OCI-LY7 (cell line): ENCODE measurements around the gene FSIP1. TPM values are rescaled to one million over a fixed set of nuclear protein-coding genes. Genes with fewer than 3 reads are reported as not detected.
A peak's percentile ranks its signal among the peaks of the same experiment; 100 is the strongest.

Source experiments
- BruUV-seq: library from RNA; stranded (reverse); fragments of 400-500 nt; replicated peaks from 2 replicates; lab custom pipeline; 2021; lab: Mats Ljungman, UMichigan
- CTCF ChIA-PET: fragments of 300-600 bp; sonication (Branson Sonifier 250); formaldehyde crosslinking; loops from one replicate; lab custom pipeline; 2022; ENCODE audit warnings: antibody characterized with exemption; ENCODE audit not compliant: unreplicated experiment; lab: Charles Lee
- POLR2A ChIA-PET: fragments of 300-600 bp; sonication (Branson Sonifier 250); formaldehyde crosslinking; loops from one replicate; lab custom pipeline; 2022; ENCODE audit warnings: antibody characterized with exemption; lab: Charles Lee
- DNase-seq: peaks from one replicate; pipeline ENCODE4 v3.0.0-alpha.2; 2015; ENCODE audit warnings: low spot score
- H2AFZ ChIP-seq: fragments of 200-600 bp; sonication (generic), shearing (Covaris generic); 2 replicates; pipeline ENCODE4 v1.6.1; 2014; ENCODE audit warnings: mild to moderate bottlenecking, antibody characterized with exemption, low read length, moderate library complexity
- H3K27ac ChIP-seq: fragments of 200-600 bp; sonication (generic); 2 replicates; pipeline ENCODE4 v1.5.1; 2014; ENCODE audit warnings: mixed run types, low read depth, mild to moderate bottlenecking, moderate library complexity, low read length, inconsistent platforms; ENCODE audit not compliant: poor library complexity, severe bottlenecking
- H3K36me3 ChIP-seq: fragments of 200-600 bp; sonication (generic); 2 replicates; pipeline ENCODE4 v1.6.1; 2014; ENCODE audit warnings: mild to moderate bottlenecking, antibody characterized with exemption, low read length, moderate library complexity, mixed read lengths; ENCODE audit not compliant: insufficient read depth
- H3K4me1 ChIP-seq: fragments of 200-600 bp; sonication (generic); 2 replicates; pipeline ENCODE4 v1.5.1; 2014; ENCODE audit warnings: mild to moderate bottlenecking, low read length; ENCODE audit not compliant: insufficient read depth, poor library complexity, severe bottlenecking
- H3K4me2 ChIP-seq: fragments of 200-600 bp; sonication (generic); 2 replicates; pipeline ENCODE4 v1.6.1; 2014; ENCODE audit warnings: mild to moderate bottlenecking, low read length
- H3K4me3 ChIP-seq: fragments of 200-600 bp; sonication (generic); 2 replicates; pipeline ENCODE4 v1.5.1; 2014; ENCODE audit warnings: mild to moderate bottlenecking, low read depth, low read length; ENCODE audit not compliant: poor library complexity, severe bottlenecking
- H3K79me2 ChIP-seq: fragments of 200-600 bp; sonication (generic); 2 replicates; pipeline ENCODE4 v1.6.1; 2016; ENCODE audit warnings: low read depth, mild to moderate bottlenecking, low read length, moderate library complexity, mixed read lengths; ENCODE audit not compliant: insufficient read depth
- H3K9me2 ChIP-seq: fragments of 200-600 bp; sonication (generic); 2 replicates; pipeline ENCODE4 v1.6.1; 2016; ENCODE audit warnings: mild to moderate bottlenecking, low read length, mixed read lengths; ENCODE audit not compliant: insufficient read depth
- H3K9me3 ChIP-seq: fragments of 200-600 bp; sonication (generic); 2 replicates; pipeline ENCODE4 v1.6.1; 2014; ENCODE audit warnings: mild to moderate bottlenecking, mixed run types, low read length, mixed read lengths
- H4K20me1 ChIP-seq: fragments of 200-600 bp; sonication (generic); 2 replicates; pipeline ENCODE4 v1.6.1; 2014; ENCODE audit warnings: mild to moderate bottlenecking, antibody characterized with exemption, low read length, moderate library complexity, mixed read lengths; ENCODE audit not compliant: insufficient read depth
- EZH2phosphoT487 ChIP-seq: fragments of 200-600 bp; sonication (generic); IDR thresholded peaks from 2 replicates; pipeline ENCODE4 v1.6.1; 2018; ENCODE audit warnings: low read depth, borderline replicate concordance, mild to moderate bottlenecking, mixed run types, antibody characterized with exemption, low read length, moderate library complexity, mixed read lengths
- intact Hi-C: fragments of 100-400 bp; cut with micrococcal nuclease; formaldehyde crosslinking; loops from one replicate; pipeline ENCODE4 v1.10.0; 2022; ENCODE audit not compliant: unreplicated experiment
- total RNA-seq, 2 experiments: library from RNA; depleted of rRNA in 1 of 2; stranded (reverse); fragments of >200 nt in 1 of 2; shearing (Covaris generic) in 1 of 2; gene quantifications; 2 replicates each; pipeline ENCODE4 v1.2.3, GENCODE V29; 2014 to 2022
- TF ChIP-seq, protein P1 (sequence below): fragments of 200-600 bp; sonication (generic); conservative IDR thresholded peaks from 2 replicates; pipeline ENCODE4 v1.5.1; 2014; ENCODE audit warnings: mild to moderate bottlenecking, antibody characterized with exemption, low read length, moderate library complexity, mixed read lengths

Gene FSIP1
- total RNA-seq, 2 experiments from 2014 or later = 0.28 to 0.65 TPM

DNA sequence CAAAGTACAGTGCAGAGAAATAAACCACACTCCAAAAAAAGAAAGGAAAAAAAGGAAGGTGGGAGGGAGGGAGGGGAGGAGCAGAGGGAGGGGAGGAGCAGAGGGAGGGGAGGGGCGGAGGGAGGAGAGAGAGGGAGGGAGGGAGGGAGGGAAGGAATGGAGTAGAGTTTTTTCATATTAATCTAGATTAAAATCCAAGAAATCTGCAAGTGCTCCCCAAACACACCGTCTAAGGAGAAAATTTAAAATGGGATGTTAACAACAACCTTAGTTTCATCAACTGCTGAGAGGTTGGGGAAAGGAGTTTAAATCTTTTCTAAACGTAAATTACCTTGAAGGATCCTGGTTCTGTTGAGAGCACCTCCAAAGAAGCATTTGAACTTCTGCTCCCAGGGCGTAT is 6.6 kb downstream of the FSIP1 start:
- intact Hi-C loops = no loop called here
- Histone ChIP-seq H4K20me1 (no peaks in the 10 kb centered on the region), H3K9me2 (no peaks in the 10 kb centered on the region), H3K4me2 (no peak overlapping the region), H2AFZ (no peak overlapping the region), H3K9me3 (no peaks in the 10 kb centered on the region), H3K36me3 (no peaks in the 10 kb centered on the region), H3K4me3 (no peak overlapping the region), H3K79me2 (no peaks in the 10 kb centered on the region), H3K27ac (no peak overlapping the region), H3K4me1 (peaks cover 8% of the 10 kb centered on the region)
- POLR2A ChIA-PET = no interaction called here
- BruUV-seq = no TSS peak
- CTCF ChIA-PET = no interaction called here
- TF ChIP-seq EZH2phosphoT487 = no peak
- TF ChIP-seq, protein P1, sequence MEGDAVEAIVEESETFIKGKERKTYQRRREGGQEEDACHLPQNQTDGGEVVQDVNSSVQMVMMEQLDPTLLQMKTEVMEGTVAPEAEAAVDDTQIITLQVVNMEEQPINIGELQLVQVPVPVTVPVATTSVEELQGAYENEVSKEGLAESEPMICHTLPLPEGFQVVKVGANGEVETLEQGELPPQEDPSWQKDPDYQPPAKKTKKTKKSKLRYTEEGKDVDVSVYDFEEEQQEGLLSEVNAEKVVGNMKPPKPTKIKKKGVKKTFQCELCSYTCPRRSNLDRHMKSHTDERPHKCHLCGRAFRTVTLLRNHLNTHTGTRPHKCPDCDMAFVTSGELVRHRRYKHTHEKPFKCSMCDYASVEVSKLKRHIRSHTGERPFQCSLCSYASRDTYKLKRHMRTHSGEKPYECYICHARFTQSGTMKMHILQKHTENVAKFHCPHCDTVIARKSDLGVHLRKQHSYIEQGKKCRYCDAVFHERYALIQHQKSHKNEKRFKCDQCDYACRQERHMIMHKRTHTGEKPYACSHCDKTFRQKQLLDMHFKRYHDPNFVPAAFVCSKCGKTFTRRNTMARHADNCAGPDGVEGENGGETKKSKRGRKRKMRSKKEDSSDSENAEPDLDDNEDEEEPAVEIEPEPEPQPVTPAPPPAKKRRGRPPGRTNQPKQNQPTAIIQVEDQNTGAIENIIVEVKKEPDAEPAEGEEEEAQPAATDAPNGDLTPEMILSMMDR = no peak
- no peak for DNase-seq

DNA sequence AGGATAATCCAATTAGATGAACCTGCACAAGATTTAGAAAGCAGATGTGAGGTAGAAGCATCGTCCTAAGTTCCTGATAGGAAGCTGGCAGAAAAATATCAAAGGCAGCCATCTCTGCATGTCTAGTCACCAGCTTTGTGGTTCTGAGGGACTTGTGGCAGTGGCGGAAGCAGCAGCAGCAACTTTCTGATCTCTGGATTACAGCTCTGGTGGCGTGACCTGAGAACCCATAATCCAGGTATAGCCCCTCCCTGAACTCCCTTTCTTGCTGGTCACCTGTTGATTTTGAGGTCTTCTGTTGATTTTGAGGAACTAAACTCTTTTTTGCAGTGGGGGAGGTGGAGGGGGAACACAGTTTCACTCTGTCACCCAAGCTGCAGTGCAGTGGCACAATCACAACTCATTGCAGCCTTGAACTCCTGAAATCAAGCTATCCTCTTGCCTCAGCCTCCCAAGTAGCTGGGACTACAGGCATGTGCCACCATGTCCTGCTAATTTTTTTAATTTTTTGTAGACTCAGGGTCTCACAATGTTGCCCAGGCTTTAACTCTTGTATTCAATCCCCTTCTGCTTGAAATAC is 7.9 kb downstream of the FSIP1 start:
- H3K4me1 ChIP-seq = peaks cover 8% of the 10 kb centered on the region
- no peaks in the 10 kb centered on the region for H3K36me3 ChIP-seq
- H3K4me2 ChIP-seq = no peak overlapping the region; the same call in 1 of the 2 replicates
- no TSS peak for BruUV-seq
- H2AFZ ChIP-seq = peak overlapping the region; percentile 62
- no peaks in the 10 kb centered on the region for H3K79me2 ChIP-seq
- peak; percentile 33 for DNase-seq
- no peak for TF ChIP-seq EZH2phosphoT487
- TF ChIP-seq, protein P1 = no peak
- no peak overlapping the region for H3K4me3 ChIP-seq
- no peaks in the 10 kb centered on the region for H3K9me3 ChIP-seq
- no peaks in the 10 kb centered on the region for H3K9me2 ChIP-seq
- POLR2A ChIA-PET = interaction anchor here (1.2 kb wide), 1 partner anchor 8 kb away, joined by 4 read pairs; the partner anchor contains the start of gene FSIP1
- CTCF ChIA-PET = no interaction called here
- intact Hi-C loops = no loop called here
- H4K20me1 ChIP-seq = no peaks in the 10 kb centered on the region
- no peak overlapping the region for H3K27ac ChIP-seq
